Measurements from ENCODE around the gene ARL15. TPM values are rescaled to one million over a fixed set of nuclear protein-coding genes. Genes with fewer than 3 reads are reported as not detected.

Gene ARL15
- total and polyA plus RNA-seq, 9 of the 15 experiments (the other 6 are each of a cell fraction or from before 2014, with no cell fraction given), result 18.5 to 80.4 (median 57.0) TPM

GRCh38 chr5:54207566-54207965 lies 102.8 kb downstream of the ARL15 start:
- ATAC-seq (no peak), FAIRE-seq (no peak), DNase-seq (ENCODE audit: extremely low read depth in 1 of 4, low spot score in 3 of 4) (no peak)
- H3K79me2 ChIP-seq (ENCODE audit: control insufficient read depth, insufficient read depth, low read length), result peaks cover 89% of the 10 kb centered on the region
- H3K36me3 ChIP-seq (ENCODE audit: control insufficient read depth, insufficient read depth, low read length), result no peaks in the 10 kb centered on the region
- H3K27me3 ChIP-seq (ENCODE audit: control insufficient read depth in 2 of 2, insufficient read depth in 2 of 2, low read length in 2 of 2), result no peaks in the 10 kb centered on the region
- no peaks in the 10 kb centered on the region for H3K9me1 ChIP-seq (ENCODE audit: control insufficient read depth, insufficient read depth, low read length)
- ChIA-PET POLR2A (no interaction called here), CTCF (ENCODE audit: low intra/inter-chr PET ratio) (no interaction called here)
- H3K9ac ChIP-seq (ENCODE audit: insufficient read depth in 1 of 2, low read depth in 2 of 2, low read length in 2 of 2), result no peak overlapping the region
- peaks cover 0 to 8% of the 10 kb centered on the region in 2 experiments; a peak in 3 of 5 replicates for H3K4me1 ChIP-seq (replicated peaks in 1 of 2; ENCODE audit: control insufficient read depth in 2 of 2, insufficient read depth in 2 of 2, low read length in 2 of 2)
- WGBS (ENCODE audit: insufficient coverage, low coverage, missing lambda C conversion rate), result 100% methylated on average over 1 of the region's 1 CpG
- no peak overlapping the region for H3K4me2 ChIP-seq (ENCODE audit: insufficient read depth, low read length)
- in situ Hi-C loops (cut with MboI), result loop anchor here (25.0 kb wide), 1 partner anchor 770 kb away; no protein-coding TSS in a partner anchor
- H3K9me3 ChIP-seq (replicated peaks; ENCODE audit: control insufficient read depth, insufficient read depth, low read depth, low read length), result no peaks in the 10 kb centered on the region
- intact Hi-C loops (cut with micrococcal nuclease), result no loop called here
- H3K4me3 ChIP-seq, result no peak overlapping the region
- H3K27ac ChIP-seq (ENCODE audit: extremely low read depth, low read depth, low read length), result no peak overlapping the region
- no TSS peak for BruUV-seq (replicated peaks)
- peaks cover 7% of the 10 kb centered on the region for H4K20me1 ChIP-seq (replicated peaks; ENCODE audit: control insufficient read depth, insufficient read depth, low read length)
- no peak overlapping the region for H2AFZ ChIP-seq (ENCODE audit: low read depth, low read length)
- TF ChIP-seq ETV6 (IDR thresholded peaks at IDR 0.05; ENCODE audit: borderline replicate concordance in 1 of 2, low read depth in 2 of 2, low read length in 1 of 2) (no peak), ETV6 (CRISPR knock-in tag; IDR thresholded peaks at IDR 0.05; ENCODE audit: borderline replicate concordance) (no peak), NR3C1 (CRISPR knock-in tag; IDR thresholded peaks at IDR 0.05) (no peak), ZNF584 (CRISPR knock-in tag; IDR thresholded peaks at IDR 0.05; ENCODE audit: low read depth) (no peak), ZFP1 (CRISPR knock-in tag; IDR thresholded peaks at IDR 0.05) (no peak), TEAD4 (IDR thresholded peaks at IDR 0.05; ENCODE audit: low read length) (no peak), TEAD4 (CRISPR knock-in tag; IDR thresholded peaks at IDR 0.05; ENCODE audit: borderline replicate concordance) (no peak), ZNF253 (CRISPR knock-in tag; conservative IDR thresholded peaks at IDR 0.05) (no peak), ZNF316 (IDR thresholded peaks at IDR 0.05) (no peak), NR0B1 (IDR thresholded peaks at IDR 0.05; ENCODE audit: partially characterized antibody) (no peak), CREB3 (tag; conservative IDR thresholded peaks at IDR 0.05; ENCODE audit: low read depth) (no peak), FOXA1 (IDR thresholded peaks at IDR 0.05; ENCODE audit: borderline replicate concordance) (no peak), E2F5 (CRISPR knock-in tag; IDR thresholded peaks at IDR 0.05) (no peak), PCBP2 (IDR thresholded peaks at IDR 0.05; ENCODE audit: low read depth, low read length, poor library complexity, severe bottlenecking) (no peak), ARNT (IDR thresholded peaks at IDR 0.05) (no peak), CC2D1A (IDR thresholded peaks at IDR 0.05) (no peak), FOXK1 (CRISPR knock-in tag; IDR thresholded peaks at IDR 0.05; ENCODE audit: borderline replicate concordance) (no peak), SMAD3 (CRISPR knock-in tag; conservative IDR thresholded peaks at IDR 0.05) (no peak), CAMTA2 (CRISPR knock-in tag; conservative IDR thresholded peaks at IDR 0.05) (no peak)

Data from K562 (cell line).